Measurements from ENCODE around the gene PTPRG. TPM values are rescaled to one million over a fixed set of nuclear protein-coding genes. Genes with fewer than 3 reads are reported as not detected.

Gene PTPRG
- polyA plus RNA-seq, 3 donors, result not detected

DNA sequence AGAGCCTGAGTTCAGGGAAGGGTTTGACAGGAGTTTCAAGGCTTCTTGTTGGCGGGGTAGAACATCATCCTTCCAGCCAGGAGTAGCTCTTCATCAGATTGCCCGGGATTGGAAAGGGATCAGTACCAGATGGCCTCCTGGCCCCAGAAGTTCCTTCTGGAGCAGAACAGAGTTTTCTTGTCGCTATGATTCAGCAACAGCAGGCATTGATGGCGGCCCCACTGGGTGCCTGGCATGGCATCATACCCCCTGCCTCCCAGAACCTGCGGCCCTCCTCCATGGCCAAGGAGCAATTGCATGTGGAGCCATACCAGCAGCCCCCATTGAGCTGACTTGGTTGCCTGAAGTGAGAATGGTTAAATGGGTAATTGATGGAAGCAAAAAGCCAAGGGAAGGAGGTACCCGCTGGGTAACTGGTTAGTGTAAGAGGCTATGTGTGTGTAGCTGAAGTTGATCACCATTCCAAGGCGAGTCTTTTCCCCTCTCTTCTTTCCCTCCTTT lies 305.6 kb downstream of the PTPRG start:
- H3K36me3 ChIP-seq (replicated peaks in 1 of 2; ENCODE audit: control insufficient read depth in 1 of 2, insufficient read depth in 2 of 2, low read length in 2 of 2), result no peaks in the 10 kb centered on the region
- H3K9ac ChIP-seq (ENCODE audit: insufficient read depth, low read length, poor library complexity, severe bottlenecking), result no peak overlapping the region
- H3K27ac ChIP-seq (ENCODE audit: low read depth in 1 of 2, low read length in 2 of 2), result no peak overlapping the region
- H2AFZ ChIP-seq (ENCODE audit: insufficient read depth, low read depth, low read length, poor library complexity, severe bottlenecking), result no peak overlapping the region
- H3K4me3 ChIP-seq (replicated peaks in 1 of 3; ENCODE audit: low read depth in 2 of 3, low read length in 3 of 3), result no peak overlapping the region
- H3K4me3 Mint-ChIP-seq, result no peak overlapping the region
- intact Hi-C loops (cut with micrococcal nuclease), result no loop called here
- WGBS (ENCODE audit: insufficient coverage), result 86% methylated on average over 4 of the region's 7 CpGs
- no peaks in the 10 kb centered on the region for H3K9me3 ChIP-seq (replicated peaks in 1 of 2; ENCODE audit: control insufficient read depth in 1 of 2, insufficient read depth in 1 of 2, low read length in 2 of 2)
- no peaks in the 10 kb centered on the region for H3K27me3 ChIP-seq (ENCODE audit: control insufficient read depth in 2 of 2, insufficient read depth in 2 of 2, low read length in 2 of 2)
- no peak for DNase-seq
- no peak overlapping the region for H3K27ac Mint-ChIP-seq
- TF ChIP-seq, protein P1, sequence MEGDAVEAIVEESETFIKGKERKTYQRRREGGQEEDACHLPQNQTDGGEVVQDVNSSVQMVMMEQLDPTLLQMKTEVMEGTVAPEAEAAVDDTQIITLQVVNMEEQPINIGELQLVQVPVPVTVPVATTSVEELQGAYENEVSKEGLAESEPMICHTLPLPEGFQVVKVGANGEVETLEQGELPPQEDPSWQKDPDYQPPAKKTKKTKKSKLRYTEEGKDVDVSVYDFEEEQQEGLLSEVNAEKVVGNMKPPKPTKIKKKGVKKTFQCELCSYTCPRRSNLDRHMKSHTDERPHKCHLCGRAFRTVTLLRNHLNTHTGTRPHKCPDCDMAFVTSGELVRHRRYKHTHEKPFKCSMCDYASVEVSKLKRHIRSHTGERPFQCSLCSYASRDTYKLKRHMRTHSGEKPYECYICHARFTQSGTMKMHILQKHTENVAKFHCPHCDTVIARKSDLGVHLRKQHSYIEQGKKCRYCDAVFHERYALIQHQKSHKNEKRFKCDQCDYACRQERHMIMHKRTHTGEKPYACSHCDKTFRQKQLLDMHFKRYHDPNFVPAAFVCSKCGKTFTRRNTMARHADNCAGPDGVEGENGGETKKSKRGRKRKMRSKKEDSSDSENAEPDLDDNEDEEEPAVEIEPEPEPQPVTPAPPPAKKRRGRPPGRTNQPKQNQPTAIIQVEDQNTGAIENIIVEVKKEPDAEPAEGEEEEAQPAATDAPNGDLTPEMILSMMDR (IDR thresholded peaks at IDR 0.05), result no peak
- H3K4me1 ChIP-seq (ENCODE audit: control insufficient read depth in 1 of 2, insufficient read depth in 2 of 2, low read length in 2 of 2), result no peaks in the 10 kb centered on the region
- H3K9me3 Mint-ChIP-seq, result peaks cover 0 to 2% (median 0%) of the 10 kb centered on the region in 7 donors
- no peaks in the 10 kb centered on the region for H3K79me2 ChIP-seq (ENCODE audit: insufficient read depth, low read length)
- no peaks in the 10 kb centered on the region for H3K4me1 Mint-ChIP-seq
- H4K20me1 ChIP-seq (ENCODE audit: insufficient read depth, low read length), result no peaks in the 10 kb centered on the region
- no peak overlapping the region for H3K4me2 ChIP-seq (replicated peaks; ENCODE audit: extremely low read depth, low read length, poor library complexity, severe bottlenecking)
- no peaks in the 10 kb centered on the region for H3K36me3 Mint-ChIP-seq
- peaks cover 0 to 2% (median 0%) of the 10 kb centered on the region in 3 donors for H3K27me3 Mint-ChIP-seq (ENCODE audit: low read depth in 3 of 3)

DNA sequence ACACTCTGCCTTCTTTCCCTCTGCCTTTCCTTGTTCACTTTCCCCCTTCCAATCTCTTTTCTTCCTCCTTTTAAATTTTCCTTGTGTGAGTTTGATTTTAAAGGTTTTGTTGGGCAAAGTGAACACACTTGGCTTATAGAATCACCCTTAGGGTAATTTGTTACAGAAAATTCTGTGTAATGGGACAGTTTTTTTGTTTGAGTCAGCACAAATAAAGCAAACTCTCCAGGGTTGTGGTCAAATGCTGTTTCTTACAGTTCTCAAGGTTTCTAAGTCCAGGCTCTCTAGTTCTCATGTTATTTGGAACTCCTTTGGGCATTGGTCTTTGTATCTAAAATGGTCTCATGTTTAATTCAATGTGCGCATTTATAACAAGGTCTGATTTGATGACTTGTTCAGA lies 307.1 kb downstream of the PTPRG start:
- Histone ChIP-seq H2AFZ (ENCODE audit: insufficient read depth, low read depth, low read length, poor library complexity, severe bottlenecking) (no peak overlapping the region), H3K9me3 (replicated peaks in 1 of 2; ENCODE audit: control insufficient read depth in 1 of 2, insufficient read depth in 1 of 2, low read length in 2 of 2) (no peaks in the 10 kb centered on the region), H3K4me3 (replicated peaks in 1 of 3; ENCODE audit: low read depth in 2 of 3, low read length in 3 of 3) (no peak overlapping the region), H3K4me1 (ENCODE audit: control insufficient read depth in 1 of 2, insufficient read depth in 2 of 2, low read length in 2 of 2) (no peaks in the 10 kb centered on the region), H3K9ac (ENCODE audit: insufficient read depth, low read length, poor library complexity, severe bottlenecking) (no peak overlapping the region), H3K79me2 (ENCODE audit: insufficient read depth, low read length) (no peaks in the 10 kb centered on the region), H3K27ac (ENCODE audit: low read depth in 1 of 2, low read length in 2 of 2) (no peak overlapping the region), H3K4me2 (replicated peaks; ENCODE audit: extremely low read depth, low read length, poor library complexity, severe bottlenecking) (no peak overlapping the region), H3K27me3 (ENCODE audit: control insufficient read depth in 2 of 2, insufficient read depth in 2 of 2, low read length in 2 of 2) (no peaks in the 10 kb centered on the region), H4K20me1 (ENCODE audit: insufficient read depth, low read length) (no peaks in the 10 kb centered on the region), H3K36me3 (replicated peaks in 1 of 2; ENCODE audit: control insufficient read depth in 1 of 2, insufficient read depth in 2 of 2, low read length in 2 of 2) (no peaks in the 10 kb centered on the region)
- Mint-ChIP-seq H3K4me3 (no peak overlapping the region), H3K27ac (no peak overlapping the region), H3K9me3 (peaks cover 0 to 3% (median 0%) of the 10 kb centered on the region in 7 donors), H3K4me1 (no peaks in the 10 kb centered on the region), H3K36me3 (no peaks in the 10 kb centered on the region), H3K27me3 (ENCODE audit: low read depth in 3 of 3) (peaks cover 0 to 2% (median 0%) of the 10 kb centered on the region in 3 donors)
- no CpG with 5 or more reads among the region's 1 CpG for WGBS (ENCODE audit: insufficient coverage)
- intact Hi-C loops (cut with micrococcal nuclease), result no loop called here
- TF ChIP-seq, protein P1 (IDR thresholded peaks at IDR 0.05), result no peak
- DNase-seq, result no peak
